ENCODE data around the gene GNG12.

DNA sequence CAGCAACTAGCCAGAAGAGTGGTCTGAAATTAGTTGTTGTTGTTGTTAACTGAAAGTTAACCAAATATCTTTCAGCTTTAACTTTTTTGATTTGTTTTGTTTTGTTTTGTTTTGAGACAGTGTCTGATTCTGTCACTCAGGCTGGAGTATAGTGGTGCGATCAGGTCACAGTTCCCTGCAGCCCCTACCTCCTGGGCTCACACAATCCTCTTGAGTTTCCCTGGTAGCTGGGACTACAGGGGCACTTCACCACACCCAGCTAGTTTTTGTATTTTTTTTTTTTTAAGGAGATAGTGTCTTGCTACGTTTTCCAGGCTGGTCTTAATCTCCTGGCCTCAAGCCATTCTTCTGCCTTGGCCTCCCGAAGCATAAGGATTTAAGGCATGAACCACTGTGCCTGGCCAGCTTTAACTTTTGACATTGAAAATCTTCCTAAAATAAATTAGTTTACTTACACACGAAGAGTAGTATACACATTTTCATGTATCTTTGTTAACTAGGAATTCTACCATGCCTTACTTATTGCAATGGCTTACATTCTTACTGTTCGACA, 45.0 kb downstream of the GNG12 start:
- no peak for TF ChIP-seq POLR2A (IDR thresholded peaks at IDR 0.05; ENCODE audit: low read length)
- no peak for TF ChIP-seq GATA1 (IDR thresholded peaks at IDR 0.05; ENCODE audit: low read depth, low read length)

All from erythroblast (primary cell).